PC-9 (cell line): ENCODE results near the gene DLG2. TPM values are rescaled to one million over a fixed set of nuclear protein-coding genes. Genes with fewer than 3 reads are reported as not detected.

Experiments used
- BruUV-seq: library from RNA; stranded (reverse); fragments of 400-500 nt; replicated peaks from 2 replicates; lab custom pipeline; 2021; lab: Mats Ljungman, UMichigan
- CTCF ChIA-PET: fragments of 300-600 bp; sonication (Branson Sonifier 250); formaldehyde crosslinking; loops from one replicate; lab custom pipeline; 2022; ENCODE audit warnings: antibody characterized with exemption; lab: Charles Lee
- POLR2A ChIA-PET: fragments of 300-600 bp; sonication (Branson Sonifier 250); formaldehyde crosslinking; loops from one replicate; lab custom pipeline; 2022; ENCODE audit warnings: antibody characterized with exemption; ENCODE audit not compliant: unreplicated experiment; lab: Charles Lee
- DNase-seq, 2 experiments: peaks; one replicate each; pipeline versions ENCODE4 v3.0.0 to v3.0.0-alpha.2; 2015 to 2022; ENCODE audit warnings: mixed read lengths in 1 of 2
- H2AFZ ChIP-seq: fragments of 200-600 bp; sonication (generic); 2 replicates; pipeline ENCODE4 v1.8.1; 2017; ENCODE audit warnings: antibody characterized with exemption
- H3F3A ChIP-seq: fragments of 200-600 bp; sonication (generic); 2 replicates; pipeline ENCODE4 v1.8.1; 2017; ENCODE audit warnings: antibody characterized with exemption, mild to moderate bottlenecking, low read depth; ENCODE audit not compliant: insufficient read depth
- H3K27ac ChIP-seq: fragments of 200-600 bp; sonication (generic); 2 replicates; pipeline ENCODE4 v1.6.1; 2016; ENCODE audit warnings: mixed run types
- H3K27me3 ChIP-seq: fragments of 200-600 bp; sonication (generic); 2 replicates; pipeline ENCODE4 v1.6.1; 2016; ENCODE audit warnings: low read depth, mixed run types; ENCODE audit not compliant: insufficient read depth
- H3K36me3 ChIP-seq: fragments of 200-600 bp; sonication (generic); 2 replicates; pipeline ENCODE4 v1.6.1; 2016; ENCODE audit warnings: low read depth, mixed run types
- H3K4me1 ChIP-seq: fragments of 200-600 bp; sonication (generic); replicated peaks from 2 replicates; pipeline ENCODE4 v1.6.1; 2016; ENCODE audit warnings: mixed run types; ENCODE audit not compliant: insufficient read depth
- H3K4me2 ChIP-seq: fragments of 200-600 bp; sonication (generic); 2 replicates; pipeline ENCODE4 v1.6.1; 2017; ENCODE audit warnings: mixed run types
- H3K4me3 ChIP-seq: fragments of 200-600 bp; sonication (generic); 2 replicates; pipeline ENCODE4 v1.6.1; 2016; ENCODE audit warnings: mixed run types
- H3K79me2 ChIP-seq: fragments of 200-600 bp; sonication (generic); 2 replicates; pipeline ENCODE4 v1.6.1; 2017; ENCODE audit warnings: low read depth, mixed run types
- H3K9me2 ChIP-seq: fragments of 200-600 bp; sonication (generic); 2 replicates; pipeline ENCODE4 v1.8.1; 2017; ENCODE audit warnings: mild to moderate bottlenecking; ENCODE audit not compliant: insufficient read depth
- H3K9me3 ChIP-seq: fragments of 200-600 bp; sonication (generic); 2 replicates; pipeline ENCODE4 v1.8.1; 2016; ENCODE audit warnings: low read depth; ENCODE audit not compliant: insufficient read depth
- H4K20me1 ChIP-seq: fragments of 200-600 bp; sonication (generic); 2 replicates; pipeline ENCODE4 v1.8.1; 2017; ENCODE audit not compliant: insufficient read depth
- CTCF ChIP-seq: fragments of 200-600 bp; sonication (generic); conservative IDR thresholded peaks from 2 replicates; pipeline ENCODE4 v1.6.1; 2017; ENCODE audit warnings: mixed run types, antibody characterized with exemption, mild to moderate bottlenecking, moderate library complexity
- EZH2 ChIP-seq: fragments of 200-600 bp; sonication (generic); IDR thresholded peaks from 2 replicates; pipeline ENCODE4 v1.8.0; 2017; ENCODE audit warnings: antibody characterized with exemption, low read depth
- intact Hi-C: fragments of 100-400 bp; cut with micrococcal nuclease; formaldehyde crosslinking; loops from one replicate; pipeline ENCODE4 v1.10.0; 2022; ENCODE audit not compliant: unreplicated experiment
- total RNA-seq: library from RNA; stranded (reverse); gene quantifications from 2 replicates; pipeline ENCODE4 v1.2.3, GENCODE V29; 2021

DLG2 gene
- total RNA-seq, 1 experiment from 2014 or later = 6.4 TPM

DNA sequence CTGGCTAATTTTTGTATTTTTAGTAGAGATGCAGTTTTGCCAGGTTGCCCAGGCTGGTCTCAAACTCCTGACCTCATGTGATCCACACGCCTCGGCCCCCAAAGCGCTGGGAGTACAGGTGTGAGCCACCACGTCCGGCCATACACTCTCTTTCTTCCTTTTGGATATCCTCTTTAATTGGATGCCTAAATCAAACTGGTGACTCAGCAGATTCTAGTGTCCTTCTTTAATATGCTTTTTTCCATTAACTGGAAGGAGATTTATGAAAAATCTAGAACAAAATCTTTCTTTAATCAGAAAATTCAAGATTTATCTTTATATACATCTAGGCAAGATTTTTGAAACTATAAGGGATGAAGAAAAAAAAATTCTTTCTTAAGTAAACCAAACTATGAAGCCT is 1371.7 kb downstream of the DLG2 start:
- no peaks in the 10 kb centered on the region for H3K27me3 ChIP-seq
- H3K4me1 ChIP-seq = 0 out of 2 replicates have a peak, but pooled peaks cover 3% of the 10 kb centered on the region
- no peaks in the 10 kb centered on the region for H3K79me2 ChIP-seq
- no peak overlapping the region for H3K4me3 ChIP-seq
- DNase-seq = no peak
- H2AFZ ChIP-seq = no peak overlapping the region
- H3F3A ChIP-seq = no peaks in the 10 kb centered on the region
- H4K20me1 ChIP-seq = no peaks in the 10 kb centered on the region
- no peaks in the 10 kb centered on the region; the same call in 1 of the 2 replicates for H3K9me2 ChIP-seq
- no TSS peak for BruUV-seq
- ChIA-PET POLR2A (no interaction called here), CTCF (no interaction called here)
- H3K9me3 ChIP-seq = no peaks in the 10 kb centered on the region
- no peak overlapping the region for H3K4me2 ChIP-seq
- H3K36me3 ChIP-seq = no peaks in the 10 kb centered on the region
- no peak overlapping the region for H3K27ac ChIP-seq
- intact Hi-C loops = no loop called here
- no peak for TF ChIP-seq EZH2
- TF ChIP-seq CTCF = no peak

- POLR2A ChIA-PET = no interaction called here
- H3K4me2 ChIP-seq = no peak overlapping the region
- no peak overlapping the region for H3K4me3 ChIP-seq
- H3K9me3 ChIP-seq = no peaks in the 10 kb centered on the region
- H3K27ac ChIP-seq = no peak overlapping the region
- no peaks in the 10 kb centered on the region; the same call in 1 of the 2 replicates for H3K9me2 ChIP-seq
- H3K36me3 ChIP-seq = no peaks in the 10 kb centered on the region
- H3K27me3 ChIP-seq = no peaks in the 10 kb centered on the region
- intact Hi-C loops = no loop called here
- 0 out of 2 replicates have a peak, but pooled peaks cover 3% of the 10 kb centered on the region for H3K4me1 ChIP-seq
- H4K20me1 ChIP-seq = no peaks in the 10 kb centered on the region
- H3K79me2 ChIP-seq = no peaks in the 10 kb centered on the region
- DNase-seq = no peak
- BruUV-seq = no TSS peak
- CTCF ChIA-PET = no interaction called here
- TF ChIP-seq EZH2 (no peak), CTCF (no peak)
- no peaks in the 10 kb centered on the region for H3F3A ChIP-seq
- no peak overlapping the region for H2AFZ ChIP-seq
Observed at GRCh38 chr11:84250834-84251613, 1376.1 kb downstream of the DLG2 start.

DNA sequence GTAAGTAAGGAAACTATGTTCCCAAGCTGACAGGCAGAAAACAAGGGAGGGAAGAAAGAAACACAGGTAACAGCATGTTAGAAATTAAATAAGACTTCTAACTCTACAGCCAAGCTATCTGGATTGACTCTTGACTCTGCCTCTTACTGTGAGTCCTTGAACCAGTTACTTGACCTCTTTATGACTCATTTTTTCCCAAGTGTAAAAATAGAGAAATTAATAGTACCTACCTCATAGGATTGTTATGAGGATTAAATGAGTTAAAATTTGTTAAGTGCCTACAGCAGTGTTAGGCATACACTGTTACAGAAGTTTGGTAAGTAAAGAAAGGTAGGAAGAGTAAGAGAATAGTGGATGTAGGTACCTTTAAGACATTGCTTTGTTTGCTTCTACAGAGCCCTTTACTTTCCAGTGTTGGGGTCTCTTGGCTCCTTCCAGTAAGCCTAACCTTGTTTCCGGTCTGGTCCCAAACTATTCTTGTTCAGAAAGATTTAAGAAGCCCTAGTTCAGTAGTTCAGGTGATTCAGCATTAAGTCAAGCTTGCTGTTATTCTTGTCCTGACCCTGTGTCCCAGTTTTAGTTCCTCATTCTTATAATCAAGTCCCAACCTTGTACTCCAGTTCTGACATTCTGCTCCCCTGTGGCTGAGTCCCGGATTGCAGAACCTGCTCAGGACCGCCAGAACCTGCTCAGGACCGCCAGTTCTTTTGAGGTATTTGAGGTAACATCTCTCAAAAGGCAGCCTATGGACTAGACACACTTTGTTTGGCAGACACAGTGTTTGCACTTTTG is 1377.6 kb downstream of the DLG2 start:
- TF ChIP-seq EZH2 (no peak), CTCF (no peak)
- H3K27ac ChIP-seq = no peak overlapping the region
- H3K9me3 ChIP-seq = no peaks in the 10 kb centered on the region
- no peaks in the 10 kb centered on the region for H4K20me1 ChIP-seq
- H3K4me1 ChIP-seq = 0 out of 2 replicates have a peak, but pooled peaks cover 3% of the 10 kb centered on the region
- H3K36me3 ChIP-seq = no peaks in the 10 kb centered on the region
- no peak overlapping the region for H3K4me2 ChIP-seq
- H3K9me2 ChIP-seq = no peaks in the 10 kb centered on the region; the same call in 1 of the 2 replicates
- ChIA-PET POLR2A (no interaction called here), CTCF (no interaction called here)
- no peaks in the 10 kb centered on the region for H3K79me2 ChIP-seq
- no TSS peak for BruUV-seq
- intact Hi-C loops = no loop called here
- H3F3A ChIP-seq = no peaks in the 10 kb centered on the region
- H2AFZ ChIP-seq = no peak overlapping the region
- no peak overlapping the region for H3K4me3 ChIP-seq
- DNase-seq = no peak
- no peaks in the 10 kb centered on the region for H3K27me3 ChIP-seq
